BJ (cell line): ENCODE measurements around the gene SMC3. TPM values are rescaled to one million over a fixed set of nuclear protein-coding genes. Genes with fewer than 3 reads are reported as not detected.

Source experiments
- CTCF ChIA-PET: fragments of 350-600 bp; formaldehyde crosslinking; extraction: SDS; loops from one replicate; lab custom pipeline; 2021; ENCODE audit warnings: antibody characterized with exemption, inconsistent platforms; lab: Yijun Ruan, JAX
- POLR2A ChIA-PET: fragments of 300-600 bp; sonication (Branson Sonifier 250); formaldehyde crosslinking; extraction: SDS; loops from one replicate; lab custom pipeline; 2021; ENCODE audit warnings: antibody characterized with exemption; lab: Charles Lee
- DNase-seq: peaks from one replicate; pipeline ENCODE4 v3.0.0-alpha.2; 2011; ENCODE audit warnings: low read depth
- H3K27me3 ChIP-seq: 2 replicates; pipeline ENCODE4 v1.6.0; 2011; ENCODE audit warnings: low read length; ENCODE audit not compliant: control insufficient read depth, insufficient read depth
- H3K36me3 ChIP-seq: 2 replicates; pipeline ENCODE4 v1.5.1; 2011; ENCODE audit warnings: low read length; ENCODE audit not compliant: control insufficient read depth, insufficient read depth
- H3K4me3 ChIP-seq: 2 replicates; pipeline ENCODE4 v1.5.1; 2011; ENCODE audit warnings: low read depth, mild to moderate bottlenecking, control low read depth, low read length
- CTCF ChIP-seq: IDR thresholded peaks from 2 replicates; pipeline ENCODE4 v1.5.1; 2011; ENCODE audit warnings: low read depth, mild to moderate bottlenecking, control low read depth, inconsistent platforms, low read length, moderate library complexity; ENCODE audit not compliant: insufficient read depth
- polyA plus RNA-seq: library from polyadenylated mRNA; depleted of rRNA; stranded (reverse); fragments of >200 nt; gene quantifications from 2 replicates; pipeline ENCODE4 v1.2.3, GENCODE V29; 2011

The SMC3 gene
- polyA plus RNA-seq, 1 experiment: 5.7 TPM

GRCh38 chr10:110569122-110569521, 1.6 kb downstream of the SMC3 start:
- DNase-seq: no peak
- Histone ChIP-seq H3K36me3 (no peaks in the 10 kb centered on the region), H3K27me3 (no peaks in the 10 kb centered on the region), H3K4me3 (no peak overlapping the region)
- ChIA-PET POLR2A (no interaction called here), CTCF (interaction anchor here (0.7 to 1.1 kb wide), 3 partner anchors 8 to 18 kb away, joined by 3 read pairs; no protein-coding TSS in a partner anchor)
- TF ChIP-seq CTCF: no peak

- POLR2A ChIA-PET: interaction anchor here (0.6 kb wide), 1 partner anchor 172 kb away, joined by 3 read pairs; no protein-coding TSS in a partner anchor
- TF ChIP-seq CTCF: no peak
- Histone ChIP-seq H3K27me3 (no peaks in the 10 kb centered on the region), H3K4me3 (no peak overlapping the region), H3K36me3 (no peaks in the 10 kb centered on the region)
- CTCF ChIA-PET: interaction anchor here (0.7 to 1.1 kb wide), 4 partner anchors 9 to 27 kb away, joined by 3 to 4 read pairs (median 3); no protein-coding TSS in a partner anchor
- no peak for DNase-seq
Measured at GRCh38 chr10:110569736-110570135, 2.2 kb downstream of the SMC3 start.

GRCh38 chr10:110571093-110571743, 3.7 kb downstream of the SMC3 start:
- ChIA-PET POLR2A (no interaction called here), CTCF (no interaction called here)
- no peak for TF ChIP-seq CTCF
- no peak overlapping the region for H3K4me3 ChIP-seq
- no peaks in the 10 kb centered on the region for H3K36me3 ChIP-seq
- no peaks in the 10 kb centered on the region for H3K27me3 ChIP-seq
- DNase-seq: no peak

- no peak overlapping the region for H3K4me3 ChIP-seq
- POLR2A ChIA-PET: no interaction called here
- H3K36me3 ChIP-seq: peaks cover under 1% of the 10 kb centered on the region; the same call in 1 of the 2 replicates
- DNase-seq: no peak
- H3K27me3 ChIP-seq: no peaks in the 10 kb centered on the region
- CTCF ChIA-PET: interaction anchor here (1.0 kb wide), 1 partner anchor 10 kb away, joined by 3 read pairs; no protein-coding TSS in a partner anchor
- no peak for TF ChIP-seq CTCF
Measured at GRCh38 chr10:110572862-110573261, 5.4 kb downstream of the SMC3 start.

GRCh38 chr10:110574420-110574819, 6.9 kb downstream of the SMC3 start:
- peaks cover 3% of the 10 kb centered on the region; the same call in 1 of the 2 replicates for H3K36me3 ChIP-seq
- DNase-seq: no peak
- CTCF ChIA-PET: interaction anchor here (0.7 to 0.9 kb wide), 2 partner anchors 15 to 19 kb away, joined by 3 read pairs; no protein-coding TSS in a partner anchor

More at GRCh38 chr10:110574420-110574819, 6.9 kb downstream of the SMC3 start:
- no peak overlapping the region for H3K4me3 ChIP-seq
- TF ChIP-seq CTCF: no peak
- no peaks in the 10 kb centered on the region for H3K27me3 ChIP-seq
- POLR2A ChIA-PET: no interaction called here
